Umbilical cord (tissue), 2 donors: ENCODE results near the gene CFAP251. TPM values are rescaled to one million over a fixed set of nuclear protein-coding genes. Genes with fewer than 3 reads are reported as not detected.
"Not testable (repeated sequence)": the region's sequence is repeated elsewhere in the genome, so short reads cannot be mapped to it uniquely, and the experiment has no call there.

Source experiments
- DNase-seq: peaks from one replicate; pipeline ENCODE4 v3.0.0-alpha.2; 2015; ENCODE audit warnings: low spot score
- total RNA-seq: library from RNA; depleted of rRNA; stranded (reverse); fragments of >200 nt; gene quantifications from one replicate; pipeline ENCODE4 v1.2.3, GENCODE V29; 2014; ENCODE audit warnings: low replicate concordance; ENCODE audit not compliant: insufficient read depth

Gene CFAP251, protein sequence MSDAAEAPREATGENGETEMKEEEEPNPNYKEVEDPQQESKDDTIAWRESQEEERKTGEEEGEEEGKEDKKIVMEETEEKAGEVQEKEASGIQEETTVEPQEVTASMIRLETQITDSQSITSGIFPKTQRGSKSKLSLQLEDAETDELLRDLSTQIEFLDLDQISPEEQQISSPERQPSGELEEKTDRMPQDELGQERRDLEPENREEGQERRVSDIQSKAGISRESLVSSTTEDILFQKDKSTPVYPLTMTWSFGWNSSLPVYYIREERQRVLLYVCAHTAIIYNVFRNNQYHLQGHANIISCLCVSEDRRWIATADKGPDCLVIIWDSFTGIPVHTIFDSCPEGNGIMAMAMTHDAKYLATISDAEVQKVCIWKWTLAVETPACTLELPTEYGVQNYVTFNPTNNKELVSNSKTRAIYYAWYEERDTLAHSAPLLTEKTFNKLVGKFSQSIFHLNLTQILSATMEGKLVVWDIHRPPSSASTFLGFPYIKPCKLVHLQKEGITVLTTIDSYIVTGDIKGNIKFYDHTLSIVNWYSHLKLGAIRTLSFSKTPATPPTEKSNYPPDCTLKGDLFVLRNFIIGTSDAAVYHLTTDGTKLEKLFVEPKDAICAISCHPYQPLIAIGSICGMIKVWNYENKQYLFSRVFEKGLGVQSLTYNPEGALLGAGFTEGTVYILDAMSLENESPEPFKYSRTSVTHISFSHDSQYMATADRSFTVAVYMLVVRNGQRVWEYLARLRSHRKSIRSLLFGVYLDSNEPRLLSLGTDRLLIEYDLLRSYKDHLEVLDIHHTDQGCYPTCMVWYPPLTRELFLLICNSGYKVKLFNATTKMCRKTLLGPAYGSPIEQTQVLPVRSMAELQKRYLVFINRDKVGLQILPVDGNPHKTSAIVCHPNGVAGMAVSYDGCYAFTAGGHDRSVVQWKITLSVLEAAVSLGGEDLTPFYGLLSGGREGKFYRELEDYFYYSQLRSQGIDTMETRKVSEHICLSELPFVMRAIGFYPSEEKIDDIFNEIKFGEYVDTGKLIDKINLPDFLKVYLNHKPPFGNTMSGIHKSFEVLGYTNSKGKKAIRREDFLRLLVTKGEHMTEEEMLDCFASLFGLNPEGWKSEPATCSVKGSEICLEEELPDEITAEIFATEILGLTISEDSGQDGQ
- total RNA-seq: 15.9 TPM

DNA sequence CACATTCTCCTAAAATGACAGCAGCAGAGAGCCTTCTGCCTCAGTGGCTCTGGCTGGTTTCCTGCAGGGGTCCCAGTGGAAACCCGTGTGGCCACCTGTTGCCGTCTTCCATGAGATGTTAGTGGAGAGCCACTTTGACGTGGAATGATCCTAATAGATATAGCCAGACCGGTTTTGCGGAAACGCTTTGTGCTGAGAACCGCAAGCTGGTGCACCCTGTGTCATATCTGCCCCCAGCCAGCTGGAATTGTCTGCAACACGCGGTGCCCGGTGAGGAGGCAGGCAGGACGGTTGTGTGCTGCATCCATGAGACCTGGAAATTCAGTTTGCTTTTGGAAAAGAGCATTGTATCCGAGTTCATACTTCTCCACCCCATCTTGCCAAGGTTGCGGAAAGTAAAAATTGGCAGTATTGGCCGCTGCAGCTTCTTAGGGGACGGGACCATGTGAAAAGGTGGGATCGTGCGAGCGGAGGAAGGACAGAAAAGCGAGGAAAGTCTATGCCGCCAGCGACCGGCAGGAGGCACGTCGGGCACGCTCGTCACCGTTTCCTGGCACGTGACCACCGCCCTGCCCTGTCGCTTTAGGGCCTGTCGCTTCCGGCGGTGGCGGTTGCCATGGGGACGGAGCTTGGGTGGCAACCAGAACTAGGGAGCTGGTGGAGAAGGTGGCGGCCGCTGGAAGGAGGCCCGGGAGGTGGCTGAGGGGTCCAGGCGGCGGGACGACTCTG lies at the start of gene CFAP251:
Gene CFAP251 (plus strand): TSS at position 643 of the 729 bp plus-strand sequence. CDS start 2,714 bp downstream, outside the sequence.
- DNase-seq: peak; percentile 88

DNA sequence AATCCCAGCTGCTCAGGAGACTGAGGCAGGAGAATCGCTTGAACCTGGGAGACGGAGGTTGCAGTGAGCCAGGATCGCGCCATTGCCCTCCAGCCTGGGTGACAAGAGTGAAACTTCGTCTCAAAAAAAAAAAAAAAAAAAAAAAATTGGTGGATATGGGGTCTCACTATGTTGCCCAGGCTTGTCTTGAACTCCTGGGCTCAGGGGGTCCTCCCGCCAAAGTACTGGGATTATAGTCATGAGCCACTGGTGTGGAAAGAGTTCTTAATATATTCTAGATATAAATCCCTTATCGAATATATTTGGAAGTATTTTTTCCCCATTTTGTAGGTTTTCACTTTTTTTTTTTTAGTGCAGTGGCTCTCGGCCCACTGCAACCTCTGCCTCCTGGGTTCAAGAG lies 49.2 kb upstream of the CFAP251 start:
- DNase-seq: not testable (repeated sequence)

DNA sequence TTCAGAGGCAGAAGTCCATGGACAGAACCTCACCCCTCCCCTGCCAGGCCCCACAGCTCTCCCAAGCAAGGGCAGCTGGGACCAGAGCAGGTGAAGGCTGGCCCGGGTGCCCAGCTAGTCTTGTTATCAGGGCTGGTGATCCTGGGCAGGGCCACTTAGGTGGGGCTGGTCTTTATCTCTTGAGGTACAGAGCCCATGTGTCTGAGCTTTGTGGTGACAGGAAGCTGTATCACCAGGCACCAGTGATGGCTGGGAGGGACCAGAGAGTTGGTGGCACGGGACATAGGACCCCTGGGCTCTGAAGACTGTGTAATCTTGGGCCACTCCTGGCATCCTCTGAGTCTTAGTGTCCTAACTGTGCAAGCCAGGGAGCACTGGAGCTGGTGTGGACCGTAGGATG lies 46.9 kb upstream of the CFAP251 start:
- no peak for DNase-seq

DNA sequence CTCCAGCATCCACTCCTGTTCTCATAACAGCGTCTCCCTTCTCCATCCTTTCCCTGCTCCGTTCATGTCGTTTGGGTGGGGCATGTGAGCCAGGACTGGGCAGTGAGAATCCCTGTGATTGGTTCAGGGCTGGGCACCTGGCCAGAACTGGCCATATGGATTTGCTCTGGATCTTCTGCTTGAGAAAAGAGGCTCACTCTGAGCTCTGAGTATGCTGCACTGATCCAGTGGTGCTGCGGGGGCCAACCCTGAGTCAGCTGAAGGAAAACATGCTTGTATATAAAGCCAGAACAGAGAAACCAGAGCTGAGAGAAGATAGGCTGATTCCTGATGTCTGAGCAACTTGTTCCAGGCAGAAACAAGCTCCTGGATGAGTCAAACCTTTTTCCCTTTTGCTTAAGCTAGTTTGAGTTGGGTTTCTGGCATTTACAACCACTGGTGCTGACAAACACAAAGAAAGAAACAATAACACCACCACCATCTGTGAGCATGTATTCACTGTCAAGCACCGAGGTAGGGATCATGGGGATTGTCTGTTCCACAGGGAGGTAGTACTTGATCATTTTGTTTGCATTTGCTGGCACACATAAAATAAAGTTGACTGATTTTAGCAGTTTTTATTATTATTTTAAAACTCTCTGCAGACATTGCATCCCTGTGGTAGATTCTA lies 45.7 kb upstream of the CFAP251 start:
- peak; percentile 99 for DNase-seq

DNA sequence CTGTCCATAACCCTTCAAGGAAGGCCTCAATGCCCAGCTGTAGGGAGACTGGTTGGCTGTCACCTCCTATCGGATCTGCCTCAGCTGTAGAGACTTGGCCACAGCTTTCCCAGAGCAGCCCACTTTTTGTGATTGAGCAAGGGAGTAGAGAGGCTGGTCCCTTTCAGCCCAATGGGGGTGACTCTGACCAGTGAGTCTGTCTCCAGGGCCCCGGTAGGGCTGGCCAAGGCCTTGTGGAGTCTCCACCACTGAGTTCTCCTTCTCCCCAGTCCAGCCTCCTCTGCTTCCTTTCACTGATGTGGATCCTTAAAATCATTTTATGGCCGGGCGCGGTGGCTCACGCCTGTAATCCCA lies 45.2 kb upstream of the CFAP251 start:
- no peak for DNase-seq

DNA sequence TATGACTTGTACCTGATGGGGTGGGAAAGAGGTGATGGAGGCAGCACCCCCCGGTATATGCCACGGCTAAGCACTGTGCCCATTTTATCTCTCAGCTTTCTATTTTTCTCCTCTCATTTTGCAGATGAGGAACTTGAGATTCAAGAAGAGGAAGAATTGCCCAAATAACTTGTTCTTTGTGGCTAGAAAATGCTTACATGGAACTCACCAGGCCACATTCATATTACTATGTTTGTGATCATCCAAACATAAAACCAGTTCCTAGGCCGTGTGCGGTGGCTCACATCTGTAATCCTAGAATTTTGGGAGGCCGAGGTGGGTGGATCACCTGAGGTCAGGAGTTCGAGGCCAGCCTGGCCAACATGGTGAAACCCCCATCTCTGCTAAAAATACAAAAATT lies 44.3 kb upstream of the CFAP251 start:
- no peak for DNase-seq

DNA sequence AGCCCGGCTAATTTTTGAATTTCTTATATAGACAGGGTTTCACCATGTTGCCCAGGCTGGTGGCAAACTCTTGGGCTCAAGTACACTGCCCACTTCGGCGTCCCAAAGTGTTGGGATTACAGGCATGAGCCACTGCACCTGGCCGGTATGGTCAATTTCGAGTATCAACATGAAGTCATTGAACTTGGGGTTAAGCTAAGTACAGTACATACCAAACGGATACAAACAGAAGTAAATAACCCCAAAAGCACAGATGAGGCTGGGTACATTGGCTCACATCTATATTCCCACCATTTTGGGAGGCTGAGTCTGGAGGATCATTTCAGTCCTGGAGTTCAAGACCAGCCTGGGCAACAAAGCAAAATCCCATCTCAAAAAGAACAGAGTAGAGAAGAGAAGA lies 42.8 kb upstream of the CFAP251 start:
- no peak for DNase-seq

DNA sequence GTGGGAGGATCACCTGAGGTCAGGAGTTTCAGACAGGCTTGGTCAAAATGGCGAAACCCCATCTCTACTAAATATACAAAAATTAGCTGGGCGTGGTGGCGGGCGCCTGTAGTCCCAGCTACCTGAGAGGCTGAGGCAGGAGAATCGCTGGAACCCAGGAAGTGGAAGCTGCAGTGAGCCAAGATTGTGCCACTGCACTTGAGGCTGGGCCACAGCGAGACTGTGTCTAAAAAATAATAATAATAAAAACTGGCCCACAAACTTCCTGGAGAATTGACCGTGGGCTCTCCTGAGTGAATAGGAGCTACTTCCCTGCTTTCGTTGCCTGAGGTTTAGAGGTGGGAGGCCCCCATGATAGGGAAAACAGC lies 42.3 kb upstream of the CFAP251 start:
- not testable (repeated sequence) for DNase-seq

DNA sequence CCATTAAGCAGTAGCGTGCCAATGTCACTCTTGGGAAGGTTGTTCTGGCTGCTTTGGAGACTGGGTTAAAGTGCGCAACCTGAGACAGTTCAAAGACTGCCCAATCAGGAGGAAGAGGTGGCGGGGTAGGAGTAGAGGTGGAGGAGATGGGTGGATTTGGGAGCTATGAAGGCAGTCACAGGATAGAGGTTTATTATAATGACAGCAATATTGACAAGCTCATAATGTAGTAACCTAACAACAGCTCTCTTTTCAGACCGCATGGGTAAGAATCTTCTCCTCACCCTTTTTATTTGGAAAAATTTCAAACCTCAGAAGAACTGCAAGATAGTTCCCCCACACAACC lies 35.1 kb upstream of the CFAP251 start:
- no peak for DNase-seq

DNA sequence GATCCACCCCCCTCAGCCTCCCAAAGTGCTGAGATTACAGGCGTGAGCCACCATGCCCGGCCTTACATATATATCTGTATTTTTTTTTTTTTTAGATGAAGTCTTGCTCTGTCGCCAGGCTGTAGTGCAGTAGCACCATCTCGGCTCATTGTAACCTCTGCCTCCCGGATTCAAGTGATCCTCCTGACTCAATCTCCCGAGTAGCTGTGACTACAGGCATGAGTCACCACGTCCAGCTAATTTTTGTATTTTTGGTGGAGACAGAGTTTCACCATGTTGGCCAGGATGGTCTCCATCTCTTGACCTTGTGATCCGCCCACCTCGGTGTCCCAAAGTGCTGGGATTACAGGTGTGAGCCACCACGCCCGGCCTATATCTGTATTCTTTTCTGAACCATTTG lies 33.3 kb upstream of the CFAP251 start:
- not testable (repeated sequence) for DNase-seq

DNA sequence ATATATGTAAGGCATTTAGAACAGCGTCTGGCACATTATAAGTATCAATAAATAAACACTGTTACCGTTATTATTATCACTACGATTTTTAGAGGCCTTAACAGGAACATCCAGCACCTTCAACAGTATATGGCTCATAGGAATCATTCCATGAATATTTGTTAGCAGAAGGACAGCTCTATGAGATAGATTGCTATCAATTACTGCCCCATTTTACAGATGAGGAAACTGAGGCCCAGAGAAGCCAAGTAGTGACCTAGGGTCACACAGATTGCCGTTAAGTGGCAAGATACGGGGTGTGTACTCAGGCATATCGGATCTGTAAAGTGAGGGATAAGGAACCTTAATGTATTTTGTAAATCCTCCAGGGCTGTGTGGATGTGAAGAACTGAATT lies 30.3 kb upstream of the CFAP251 start:
- DNase-seq: no peak

DNA sequence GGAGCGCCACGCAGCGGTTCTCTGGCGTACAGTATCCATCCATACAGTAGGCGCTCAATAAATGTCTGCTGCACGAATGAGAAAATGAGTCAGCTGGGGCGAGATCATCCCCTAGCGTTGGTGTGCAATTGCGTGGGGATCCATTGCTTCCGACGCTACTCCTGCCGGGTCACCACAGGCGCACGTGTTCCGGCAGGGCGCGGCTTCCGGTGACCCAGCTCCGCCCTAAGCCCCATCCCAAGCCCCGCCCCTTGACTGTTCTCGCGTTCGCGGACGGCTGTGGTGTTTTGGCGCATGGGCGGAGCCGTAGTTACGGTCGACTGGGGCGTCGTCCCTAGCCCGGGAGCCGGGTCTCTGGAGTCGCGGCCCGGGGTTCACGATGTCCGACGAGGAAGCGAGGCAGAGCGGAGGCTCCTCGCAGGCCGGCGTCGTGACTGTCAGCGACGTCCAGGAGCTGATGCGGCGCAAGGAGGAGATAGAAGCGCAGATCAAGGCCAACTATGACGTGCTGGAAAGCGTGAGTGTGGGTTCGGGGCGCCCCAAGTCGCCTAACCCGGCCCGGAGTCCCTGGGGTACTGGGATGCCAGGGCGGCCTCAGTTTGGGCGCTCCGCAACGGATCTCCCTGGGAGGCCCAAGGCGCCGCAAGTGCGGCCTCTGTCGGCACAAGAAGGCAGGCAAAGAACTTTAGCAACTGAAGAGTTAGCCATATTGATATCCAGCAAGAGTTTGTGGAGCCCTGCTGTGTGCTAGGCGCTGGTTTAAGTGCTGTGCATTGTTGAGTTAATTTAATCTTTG lies 29.7 kb upstream of the CFAP251 start, which contains the start of gene PSMD9:
Gene PSMD9 (plus strand): TSS at position 313 of the 796 bp plus-strand sequence. CDS start 67 bp downstream, at position 380.
- peak; percentile 98 for DNase-seq

DNA sequence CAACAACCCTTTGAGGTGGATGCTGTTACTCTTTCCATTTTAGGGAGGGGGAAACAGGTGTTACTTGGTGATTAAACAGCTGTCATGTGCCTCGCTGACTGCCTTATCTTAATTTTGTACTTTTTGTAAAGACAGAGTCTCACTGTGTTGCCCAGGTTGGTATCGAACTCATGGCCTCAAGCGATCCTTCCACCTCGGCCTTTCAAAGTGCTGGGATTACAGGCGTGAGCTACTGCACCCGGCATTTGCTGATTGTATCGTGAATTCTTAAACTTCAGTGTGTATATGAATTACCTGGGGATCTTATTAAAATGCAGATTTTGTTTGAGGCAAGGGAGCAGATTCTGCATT lies 29.1 kb upstream of the CFAP251 start:
- no peak for DNase-seq

DNA sequence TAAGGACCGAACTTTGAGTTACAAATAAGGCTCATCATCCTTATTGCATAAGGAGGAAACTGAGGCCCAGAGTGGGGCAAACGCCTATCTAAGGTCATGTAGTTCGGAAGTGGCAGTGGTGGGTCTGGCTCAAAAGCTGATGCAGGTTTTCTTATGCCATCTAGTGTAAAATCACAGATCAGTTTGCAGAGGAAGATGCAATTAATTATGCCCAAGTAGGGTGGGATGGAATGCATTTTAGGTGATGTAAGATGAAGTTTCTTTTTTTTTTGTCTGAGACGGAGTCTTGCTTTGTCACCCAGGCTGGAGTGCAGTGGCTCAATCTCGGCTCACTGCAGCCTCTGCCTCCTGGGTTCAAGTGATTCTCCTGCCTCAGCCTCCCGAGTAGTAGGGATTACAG lies 28.7 kb upstream of the CFAP251 start:
- DNase-seq: not testable (repeated sequence)

DNA sequence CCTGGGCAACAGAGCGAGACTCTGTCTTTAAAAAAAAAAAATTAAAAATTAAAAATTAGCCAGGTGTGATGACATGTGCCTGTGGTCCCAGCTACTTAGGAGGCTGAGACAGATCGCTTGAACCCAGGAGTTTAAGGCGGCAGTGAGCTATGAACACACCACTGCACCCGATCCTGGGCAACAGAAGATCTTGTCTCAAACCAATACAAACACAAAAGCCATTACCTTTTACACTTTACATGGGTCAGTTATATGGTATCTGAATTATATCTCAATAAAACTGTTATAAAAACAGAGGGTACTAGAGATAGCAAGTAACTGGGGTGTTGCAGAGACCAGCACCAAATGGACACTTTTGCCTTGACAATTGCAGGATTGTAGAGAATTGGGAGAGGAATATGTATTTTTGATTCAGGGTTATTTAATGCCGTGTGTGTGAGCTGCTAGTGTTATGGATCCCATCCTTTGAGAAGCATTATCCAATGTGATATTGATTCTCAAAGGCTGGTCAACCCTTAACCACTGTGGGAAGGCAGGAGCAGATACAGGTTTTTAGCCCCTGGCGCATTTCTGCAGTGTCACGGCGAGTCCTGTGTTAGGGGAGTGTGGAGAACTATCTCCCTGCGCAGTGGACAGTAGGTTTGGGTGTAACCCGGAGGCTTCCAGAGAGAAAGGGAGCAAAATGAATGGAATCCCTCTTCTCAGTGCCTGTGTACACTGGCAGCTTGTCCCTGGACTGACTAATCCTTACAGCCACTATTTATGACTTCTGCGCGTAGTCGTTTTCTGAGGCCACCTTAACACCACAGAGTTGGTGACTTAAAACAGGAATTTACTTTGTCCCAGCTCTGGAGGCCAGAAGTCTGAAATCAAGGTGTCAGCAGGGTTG lies 25.5 kb upstream of the CFAP251 start:
- DNase-seq: no peak

DNA sequence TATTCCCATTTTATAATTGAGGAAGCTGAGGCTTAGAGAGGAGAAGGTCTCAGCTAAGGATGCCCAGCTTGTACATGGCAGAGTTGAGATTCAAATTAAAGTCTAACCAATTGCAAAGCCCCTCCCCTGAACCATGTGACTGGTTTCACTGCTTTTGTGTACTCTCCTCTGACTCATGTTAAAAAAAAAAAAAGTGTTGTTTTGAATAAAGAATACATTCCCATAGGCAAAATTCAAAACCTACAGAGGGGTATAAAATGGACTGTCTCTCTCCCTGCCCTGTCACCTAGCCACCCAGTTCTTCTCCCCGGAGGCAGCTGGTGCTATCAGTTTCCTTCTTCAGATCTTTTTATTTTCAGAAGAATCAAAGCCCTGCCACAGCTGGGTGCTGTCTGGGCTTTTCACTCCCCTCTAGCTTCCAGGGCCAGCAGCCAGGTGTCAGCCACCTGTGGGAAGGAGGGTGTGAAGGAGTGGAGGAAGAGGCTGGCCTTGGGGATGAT lies 24.4 kb upstream of the CFAP251 start:
- DNase-seq: peak; percentile 34

DNA sequence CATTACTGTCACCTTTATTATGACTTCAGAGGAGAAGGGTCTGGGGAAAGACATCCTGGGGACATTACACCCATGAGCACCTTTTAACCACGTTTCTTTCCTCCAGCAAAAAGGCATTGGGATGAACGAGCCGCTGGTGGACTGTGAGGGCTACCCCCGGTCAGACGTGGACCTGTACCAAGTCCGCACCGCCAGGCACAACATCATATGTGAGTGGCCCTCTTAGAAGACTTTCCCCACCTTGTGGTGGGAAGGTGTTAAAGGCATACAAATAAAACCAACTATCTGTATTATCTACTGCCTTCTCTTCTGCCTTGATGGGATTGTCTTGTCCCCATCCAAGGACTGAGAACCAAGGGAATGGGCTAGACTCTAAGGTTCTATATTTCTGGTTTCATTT lies 23.8 kb upstream of the CFAP251 start:
- peak; percentile 32 for DNase-seq

DNA sequence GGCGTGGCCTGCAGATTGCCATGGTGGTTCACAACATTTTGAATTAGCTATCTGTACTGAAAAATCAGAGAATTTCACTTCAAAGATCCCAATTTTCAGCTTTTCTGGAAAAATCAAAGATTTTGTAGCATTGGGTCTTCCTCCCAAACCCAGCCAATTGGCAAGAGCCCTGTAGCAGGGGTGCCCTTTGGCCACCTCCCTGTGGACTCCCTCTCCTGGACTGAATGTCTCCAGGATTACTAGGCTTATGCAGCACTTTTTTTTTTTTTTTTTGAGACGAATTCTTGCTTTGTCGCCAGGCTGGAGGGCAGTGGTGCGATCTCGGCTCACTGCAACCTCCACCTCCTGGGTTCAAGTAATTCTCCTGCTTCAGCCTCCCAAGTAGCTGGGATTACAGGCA lies 20.1 kb upstream of the CFAP251 start:
- no peak for DNase-seq

DNA sequence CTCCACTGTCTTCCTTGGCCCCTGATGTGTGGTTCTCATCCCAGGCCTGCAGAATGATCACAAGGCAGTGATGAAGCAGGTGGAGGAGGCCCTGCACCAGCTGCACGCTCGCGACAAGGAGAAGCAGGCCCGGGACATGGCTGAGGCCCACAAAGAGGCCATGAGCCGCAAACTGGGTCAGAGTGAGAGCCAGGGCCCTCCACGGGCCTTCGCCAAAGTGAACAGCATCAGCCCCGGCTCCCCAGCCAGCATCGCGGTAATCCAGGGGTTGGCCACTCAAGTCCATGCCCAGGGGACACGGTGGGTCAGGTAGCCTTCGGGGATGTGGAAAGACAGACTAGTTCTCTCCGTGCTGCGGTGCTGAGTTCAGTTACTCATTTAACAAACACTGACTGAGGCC lies 18.8 kb upstream of the CFAP251 start:
- no peak for DNase-seq
